IMR-90 (cell line): ENCODE results near the gene IQSEC1.

ENCODE experiments used
- CHD1 ChIP-seq: IDR thresholded peaks from 2 replicates; pipeline ENCODE4 v1.6.1; 2012; ENCODE audit warnings: low read depth, low read length, improper control_type of control experiment
- CTCF ChIP-seq: conservative IDR thresholded peaks from 2 replicates; pipeline ENCODE4 v1.5.1; 2012; ENCODE audit warnings: mild to moderate bottlenecking, low read depth, low read length, improper control_type of control experiment
- MAFK ChIP-seq: IDR thresholded peaks from 2 replicates; pipeline ENCODE4 v1.6.1; 2012; ENCODE audit warnings: low read depth, low read length, improper control_type of control experiment
- TF ChIP-seq, protein P1 (sequence below): fragments of 150-350 bp; IDR thresholded peaks from 2 replicates; pipeline ENCODE4 v1.6.1; 2017; ENCODE audit warnings: mild to moderate bottlenecking, antibody characterized with exemption, low read length, low read depth
- TF ChIP-seq, protein P2 (sequence below): fragments of 150-350 bp; IDR thresholded peaks from 2 replicates; pipeline ENCODE4 v1.6.1; 2016; ENCODE audit warnings: low read depth, mild to moderate bottlenecking, low read length, moderate library complexity, borderline replicate concordance

GRCh38 chr3:12907729-12908128 is 165.5 kb downstream of the IQSEC1 start:
- TF ChIP-seq CTCF (no peak), MAFK (no peak), CHD1 (no peak)
- TF ChIP-seq, protein P1, sequence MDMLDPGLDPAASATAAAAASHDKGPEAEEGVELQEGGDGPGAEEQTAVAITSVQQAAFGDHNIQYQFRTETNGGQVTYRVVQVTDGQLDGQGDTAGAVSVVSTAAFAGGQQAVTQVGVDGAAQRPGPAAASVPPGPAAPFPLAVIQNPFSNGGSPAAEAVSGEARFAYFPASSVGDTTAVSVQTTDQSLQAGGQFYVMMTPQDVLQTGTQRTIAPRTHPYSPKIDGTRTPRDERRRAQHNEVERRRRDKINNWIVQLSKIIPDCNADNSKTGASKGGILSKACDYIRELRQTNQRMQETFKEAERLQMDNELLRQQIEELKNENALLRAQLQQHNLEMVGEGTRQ: no peak
- TF ChIP-seq, protein P2, sequence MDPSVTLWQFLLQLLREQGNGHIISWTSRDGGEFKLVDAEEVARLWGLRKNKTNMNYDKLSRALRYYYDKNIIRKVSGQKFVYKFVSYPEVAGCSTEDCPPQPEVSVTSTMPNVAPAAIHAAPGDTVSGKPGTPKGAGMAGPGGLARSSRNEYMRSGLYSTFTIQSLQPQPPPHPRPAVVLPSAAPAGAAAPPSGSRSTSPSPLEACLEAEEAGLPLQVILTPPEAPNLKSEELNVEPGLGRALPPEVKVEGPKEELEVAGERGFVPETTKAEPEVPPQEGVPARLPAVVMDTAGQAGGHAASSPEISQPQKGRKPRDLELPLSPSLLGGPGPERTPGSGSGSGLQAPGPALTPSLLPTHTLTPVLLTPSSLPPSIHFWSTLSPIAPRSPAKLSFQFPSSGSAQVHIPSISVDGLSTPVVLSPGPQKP: no peak
